Activated CD4-positive, alpha-beta T cell treated with anti-CD3 and anti-CD28 coated beads, Interleukin-10, Interleukin-2, amounts not matched to agents 100 ng/mL and 50 ng/mL, durations not matched to agents 16 hours and 8 hours (primary cell): ENCODE data around the gene DOP1B.
A peak's percentile ranks its signal among the peaks of the same experiment; 100 is the strongest.
"Not testable (repeated sequence)": the region's sequence is repeated elsewhere in the genome, so short reads cannot be mapped to it uniquely, and the experiment has no call there.

Experiments
- DNase-seq: peaks from one replicate; pipeline ENCODE4 v3.0.0-alpha.2; 2020

Gene DOP1B

GRCh38 chr21:36141513-36141925 is 15.1 kb upstream of the DOP1B start:
- DNase-seq = peak; percentile 90

- not testable (repeated sequence) for DNase-seq
Measured at GRCh38 chr21:36144233-36144632, 12.4 kb upstream of the DOP1B start.

- no peak for DNase-seq
Measured at GRCh38 chr21:36145259-36145658, 11.4 kb upstream of the DOP1B start.

- DNase-seq = no peak
Measured at GRCh38 chr21:36147911-36148310, 8.7 kb upstream of the DOP1B start.

DNA sequence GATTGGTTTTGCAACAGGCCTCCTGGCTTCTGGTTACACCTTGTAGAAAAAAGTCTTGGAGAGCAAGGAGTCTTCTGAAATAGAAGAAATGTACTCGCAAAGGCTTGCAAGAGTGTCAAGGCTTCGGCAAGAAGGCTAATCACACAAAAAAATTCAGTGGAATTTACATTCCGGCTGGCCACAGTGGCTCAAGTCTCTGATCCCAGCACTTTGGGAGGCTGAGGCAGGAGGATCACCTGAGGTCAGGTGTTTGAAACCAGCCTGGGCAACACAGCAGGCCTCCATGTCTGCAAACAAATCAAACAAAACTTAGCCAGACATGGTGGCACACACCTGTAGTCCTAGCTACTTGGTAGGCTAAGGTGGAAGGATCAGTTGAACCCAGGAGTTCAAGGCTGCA is 7.7 kb upstream of the DOP1B start:
- no peak for DNase-seq

- DNase-seq = no peak
Measured at GRCh38 chr21:36149788-36150711, 6.6 kb upstream of the DOP1B start.

DNA sequence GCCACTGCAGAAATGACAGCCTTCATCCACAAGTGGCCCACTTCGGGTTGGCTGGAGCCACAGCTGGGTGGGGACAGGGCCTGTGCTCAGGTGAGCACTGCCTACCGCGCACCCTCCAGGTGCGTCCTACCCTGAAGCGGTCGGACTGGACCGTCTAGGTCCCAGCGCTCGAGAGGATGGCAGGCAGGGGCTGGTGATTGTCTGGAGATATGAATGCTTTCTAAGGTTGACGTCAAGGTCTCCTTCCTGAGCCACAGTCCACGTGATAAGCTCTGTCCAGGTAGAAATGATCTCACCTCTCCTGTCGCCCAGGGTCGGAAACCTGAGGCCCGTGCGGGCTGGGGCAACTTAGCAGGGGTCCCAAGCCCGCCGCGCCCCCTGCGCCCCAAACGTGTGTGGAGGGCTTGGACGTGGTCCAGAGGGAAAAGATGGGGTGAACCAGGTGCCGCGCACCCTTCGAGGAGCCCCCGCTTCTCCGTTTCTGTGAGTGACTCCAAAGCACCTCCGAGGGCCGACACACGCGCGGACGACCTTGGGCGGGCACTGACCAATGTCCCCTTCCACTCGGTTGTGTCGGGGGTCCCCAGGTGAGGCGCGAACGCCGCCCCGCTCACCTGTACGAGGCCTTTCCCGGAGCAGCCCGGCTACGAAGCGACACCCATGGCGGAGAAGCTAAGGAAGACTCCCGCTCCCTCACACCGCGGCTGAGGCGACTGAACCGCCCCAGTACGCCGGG is 853 bp upstream of the DOP1B start:
- no peak for DNase-seq

GRCh38 chr21:36156339-36156814 is 247 bp upstream of the DOP1B start:
- peak; percentile 100 for DNase-seq

DNA sequence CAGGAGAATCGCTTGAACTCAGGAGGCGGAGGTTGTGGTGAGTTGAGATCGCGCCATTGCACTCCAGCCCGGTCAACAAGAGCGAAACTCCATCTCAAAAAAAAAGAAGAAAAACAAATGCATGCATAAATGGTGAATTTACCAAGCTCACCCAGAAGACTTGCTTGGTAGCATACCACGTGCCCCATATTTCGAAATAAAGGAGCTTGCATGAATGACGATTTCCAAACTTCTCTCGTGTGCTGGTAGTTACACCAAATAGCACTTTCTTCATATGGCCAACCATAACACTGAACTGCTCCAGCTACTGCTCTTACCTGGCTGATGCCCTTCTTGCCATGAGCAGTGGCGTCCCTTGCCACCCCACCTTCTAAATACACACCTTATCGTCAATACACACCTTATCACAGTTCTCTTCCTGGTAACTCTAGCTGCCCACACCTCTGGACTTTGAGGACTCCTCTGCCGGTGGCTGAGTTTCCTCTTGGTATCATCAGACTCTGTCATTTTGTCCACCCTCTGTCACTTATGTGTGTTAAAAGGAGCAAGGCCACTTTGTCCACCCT is 2.8 kb downstream of the DOP1B start:
- DNase-seq = no peak

- no peak for DNase-seq
Measured at GRCh38 chr21:36160850-36161178, 4.2 kb downstream of the DOP1B start.

DNA sequence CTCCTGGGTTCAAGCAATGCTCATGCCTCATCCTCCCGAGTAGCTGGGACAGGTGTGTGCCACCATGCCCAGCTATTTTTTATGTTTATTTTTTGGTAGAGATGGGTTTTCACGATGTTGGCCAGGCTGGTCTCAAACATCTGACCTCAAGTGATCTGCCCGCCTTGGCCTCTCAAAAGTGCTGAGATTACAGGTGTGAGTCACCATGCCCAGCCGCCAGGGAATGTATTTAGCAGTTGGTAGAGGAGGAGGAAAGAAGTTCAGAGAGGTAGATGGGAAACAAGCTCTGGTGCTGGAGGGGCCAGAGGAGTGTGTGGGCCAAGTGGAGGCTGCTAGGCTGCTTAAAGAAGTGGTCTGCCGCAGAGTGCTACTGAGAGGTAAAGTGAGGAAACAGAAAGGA is 6.0 kb downstream of the DOP1B start:
- DNase-seq = no peak

GRCh38 chr21:36163750-36164741 is 7.4 kb downstream of the DOP1B start:
- no peak for DNase-seq

DNA sequence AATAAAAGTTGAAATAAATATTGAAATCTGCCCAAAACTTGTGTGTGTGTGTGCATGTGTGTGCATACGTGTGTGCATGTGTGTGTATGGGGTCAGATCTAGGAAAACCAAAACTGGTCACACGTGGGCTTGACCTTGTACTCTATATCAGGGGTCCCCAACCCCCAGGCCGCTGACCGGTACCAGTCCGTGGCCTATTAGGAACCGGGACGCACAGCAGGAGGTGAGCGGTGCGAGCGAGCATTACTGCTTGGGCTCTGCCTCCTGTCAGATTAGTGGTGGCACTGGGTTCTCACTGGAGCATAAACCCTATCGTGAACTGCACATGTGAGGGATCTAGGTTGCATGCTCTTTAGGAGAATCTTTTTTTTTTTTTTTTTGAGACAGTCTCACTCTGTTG is 8.7 kb downstream of the DOP1B start:
- DNase-seq = no peak

DNA sequence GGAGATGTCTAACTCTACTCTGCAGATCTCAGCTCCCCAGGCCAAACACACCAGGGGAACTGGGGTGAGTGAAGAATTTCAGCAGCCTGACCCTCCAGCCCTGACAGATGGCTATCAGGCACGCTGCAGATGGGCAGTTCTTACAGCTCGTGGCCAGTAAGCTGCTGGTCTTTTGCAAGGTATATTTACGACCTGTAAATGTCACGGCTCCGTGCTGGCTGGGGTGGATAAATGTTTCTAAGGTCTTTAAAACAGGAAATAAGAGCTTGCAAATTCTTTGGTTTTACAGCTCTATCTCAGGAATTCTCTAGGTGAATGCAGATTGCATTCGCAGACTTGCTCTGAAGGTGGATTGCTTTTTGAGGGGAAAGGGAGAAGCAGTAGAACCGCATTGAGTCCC is 10.1 kb downstream of the DOP1B start:
- DNase-seq = no peak

DNA sequence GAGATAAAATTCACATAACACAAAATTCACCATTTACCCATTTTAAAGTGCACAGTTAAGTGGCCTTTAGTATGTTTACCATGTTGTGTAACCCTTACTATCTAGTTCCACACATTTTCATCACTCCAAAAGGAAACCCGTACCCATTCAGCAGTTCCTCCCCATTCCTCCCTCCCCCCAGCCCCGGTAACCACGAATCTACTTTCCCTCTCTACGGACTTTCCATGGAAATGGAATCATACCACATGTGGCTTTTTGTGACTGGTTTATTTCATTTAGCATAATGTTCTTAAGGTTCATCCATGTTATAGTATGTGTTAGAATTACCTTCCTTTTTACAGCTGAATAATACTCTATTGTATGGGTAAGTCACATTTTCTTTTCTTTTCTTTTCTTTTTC is 10.9 kb downstream of the DOP1B start:
- DNase-seq = no peak

- DNase-seq = no peak
Measured at GRCh38 chr21:36169470-36170128, 13.0 kb downstream of the DOP1B start.

DNA sequence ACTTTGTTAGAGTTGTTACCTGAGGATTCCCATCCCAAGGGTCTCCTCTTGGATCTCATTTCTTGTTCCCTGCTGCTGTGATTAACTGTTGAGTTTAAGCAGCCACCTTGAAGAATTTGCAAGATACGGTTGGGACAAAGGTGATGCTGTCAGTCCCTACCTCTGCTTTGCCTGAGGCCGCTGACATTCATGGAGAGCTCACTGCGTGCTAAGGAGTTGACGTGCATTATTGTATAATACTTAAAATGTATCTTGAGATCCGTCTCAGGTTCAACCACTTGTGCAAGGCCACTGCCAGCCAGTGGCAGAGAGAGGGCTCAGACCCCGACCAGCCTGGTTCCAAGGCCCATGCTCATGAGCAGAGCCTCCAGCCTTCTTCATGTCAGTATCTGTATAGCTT is 14.2 kb downstream of the DOP1B start:
- DNase-seq = no peak

GRCh38 chr21:36171336-36171735 is 14.7 kb downstream of the DOP1B start:
- DNase-seq = no peak

DNA sequence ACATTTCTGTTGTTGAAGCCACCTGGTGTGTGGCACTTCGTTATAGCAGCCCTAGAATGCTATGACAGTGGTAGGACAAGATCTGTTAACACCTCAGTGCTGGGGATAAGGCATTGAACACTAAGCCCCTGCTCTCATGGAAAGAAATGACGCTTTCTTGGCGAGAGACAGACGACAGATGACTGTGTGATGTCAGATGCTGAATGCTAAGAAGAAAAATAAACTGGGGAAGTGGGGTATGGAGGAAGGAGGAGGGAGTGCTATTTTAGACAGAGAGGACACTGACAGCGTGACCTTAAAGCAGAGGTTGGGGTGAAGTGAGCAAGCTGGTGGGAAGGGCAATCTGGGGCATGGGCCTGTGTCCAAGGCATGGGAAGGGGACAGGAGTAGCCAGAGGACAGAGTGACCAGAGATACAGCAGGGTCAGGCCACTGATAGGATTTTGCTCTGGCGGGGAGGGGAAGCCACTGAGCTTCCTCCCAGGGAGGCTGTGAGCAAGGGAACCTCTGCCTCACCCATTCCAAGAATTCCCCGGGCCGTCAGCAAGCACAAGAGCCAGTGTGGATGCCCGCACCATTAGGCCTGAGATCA is 15.2 kb downstream of the DOP1B start:
- no peak for DNase-seq

DNA sequence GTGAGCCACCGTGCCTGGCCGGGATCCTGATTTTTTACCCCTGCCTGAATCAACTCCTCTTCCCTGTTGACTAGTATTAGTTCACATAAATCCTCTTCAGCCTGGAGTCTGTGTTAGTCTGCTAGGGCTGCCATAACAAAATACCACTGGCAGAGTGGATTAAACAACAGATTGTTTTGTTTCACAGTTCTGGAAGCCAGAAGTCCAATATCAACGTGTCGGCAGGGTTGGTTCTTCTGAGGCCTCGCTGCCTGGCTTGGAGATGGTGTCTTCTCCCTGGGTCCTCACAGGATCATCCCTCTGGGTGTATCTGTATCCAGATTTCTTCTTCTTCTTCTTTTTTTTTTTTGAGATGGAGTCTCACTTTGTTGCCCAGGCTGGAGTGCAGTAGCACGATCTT is 18.2 kb downstream of the DOP1B start:
- DNase-seq = no peak

DNA sequence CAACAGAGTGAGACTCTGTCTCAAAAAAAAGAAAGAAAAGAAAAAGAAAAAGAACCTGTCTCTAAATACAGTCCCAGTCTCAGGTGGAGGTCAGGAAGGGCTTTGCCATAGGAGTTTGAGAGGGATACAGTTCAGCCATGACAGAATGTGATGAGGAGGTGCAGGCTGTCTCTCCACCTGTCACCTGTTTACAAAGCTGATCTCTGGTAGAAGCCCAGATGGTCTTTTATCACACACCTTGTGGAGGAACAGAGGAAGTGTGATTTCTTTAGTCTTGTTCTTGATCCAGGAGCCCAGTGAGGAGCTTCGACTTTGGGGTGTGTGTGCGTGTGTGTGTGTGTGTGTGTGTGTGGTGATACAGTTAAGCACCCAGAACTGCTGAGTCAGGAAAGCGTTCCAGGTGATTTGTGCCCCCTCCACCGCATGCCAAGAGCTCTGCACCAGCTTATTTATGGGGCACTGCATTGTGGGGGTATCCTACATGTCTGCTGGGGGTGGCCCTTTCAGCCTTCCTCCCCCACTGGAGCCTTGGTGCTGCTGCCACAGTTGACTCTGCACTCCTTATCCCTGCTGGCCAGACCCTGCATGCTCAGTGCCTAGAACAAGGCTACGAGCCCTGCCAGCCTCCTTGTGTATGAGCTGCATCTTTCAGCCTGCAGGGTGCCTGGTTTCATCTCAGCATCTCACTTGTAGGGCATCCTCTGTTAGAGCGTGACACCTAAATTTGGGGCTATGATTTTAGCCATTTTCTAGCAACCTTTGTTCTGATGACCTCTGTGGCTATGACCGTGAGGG is 19.3 kb downstream of the DOP1B start:
- no peak for DNase-seq
